Hematopoietic multipotent progenitor cell treated with erythropoietin and hydrocortisone succinate and interleukin-3 and kit ligand, for 15 days (in vitro differentiated cells): ENCODE data around the gene RUFY3.
"Not testable (repeated sequence)": the region's sequence is repeated elsewhere in the genome, so short reads cannot be mapped to it uniquely, and the experiment has no call there.

Experiments used
- DNase-seq: peaks from one replicate; pipeline ENCODE4 v3.0.0-alpha.2; 2015; ENCODE audit warnings: low spot score

The RUFY3 gene

GRCh38 chr4:70705183-70706043 is 16.4 kb upstream of the RUFY3 start:
- peak; percentile 29 for DNase-seq

DNA sequence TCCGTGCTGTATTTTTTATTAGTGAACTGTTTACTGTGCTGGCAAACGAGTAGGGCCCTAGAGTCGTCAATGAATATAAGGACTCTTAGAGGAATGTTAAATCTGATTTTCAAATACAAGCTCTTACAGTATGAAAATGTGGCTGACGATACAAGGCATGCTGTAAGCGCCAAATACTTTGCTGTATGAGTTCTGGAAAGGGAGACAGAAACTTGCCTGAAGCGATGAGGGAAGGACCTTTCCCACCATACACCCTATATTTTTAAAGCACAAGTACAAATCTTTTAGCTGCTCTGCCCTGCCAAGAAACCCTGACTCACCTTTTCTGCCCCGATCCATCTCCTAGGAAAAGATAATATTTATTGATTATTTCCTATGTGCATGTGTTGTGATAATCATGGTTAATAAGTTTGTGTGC is 15.7 kb upstream of the RUFY3 start:
- no peak for DNase-seq

DNA sequence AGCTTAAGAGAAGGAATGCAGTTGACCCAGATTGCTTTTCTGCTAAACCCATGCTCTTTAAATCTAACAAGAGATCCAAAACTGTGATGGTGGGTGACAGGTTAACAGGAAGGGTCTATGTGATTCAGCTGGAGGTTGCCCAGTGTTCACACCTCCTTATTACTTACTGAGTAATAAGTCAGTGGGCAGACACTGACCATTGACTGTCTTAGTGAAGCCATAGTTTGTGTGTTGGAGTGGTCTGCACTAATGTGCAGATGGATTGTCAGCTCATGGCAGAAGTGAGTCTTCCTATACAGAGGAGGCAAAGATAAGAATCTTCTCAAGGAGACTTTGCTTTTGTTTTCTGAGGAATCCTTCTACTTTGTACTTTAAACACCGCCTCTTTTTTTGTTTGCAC is 15.2 kb upstream of the RUFY3 start:
- DNase-seq, result no peak

DNA sequence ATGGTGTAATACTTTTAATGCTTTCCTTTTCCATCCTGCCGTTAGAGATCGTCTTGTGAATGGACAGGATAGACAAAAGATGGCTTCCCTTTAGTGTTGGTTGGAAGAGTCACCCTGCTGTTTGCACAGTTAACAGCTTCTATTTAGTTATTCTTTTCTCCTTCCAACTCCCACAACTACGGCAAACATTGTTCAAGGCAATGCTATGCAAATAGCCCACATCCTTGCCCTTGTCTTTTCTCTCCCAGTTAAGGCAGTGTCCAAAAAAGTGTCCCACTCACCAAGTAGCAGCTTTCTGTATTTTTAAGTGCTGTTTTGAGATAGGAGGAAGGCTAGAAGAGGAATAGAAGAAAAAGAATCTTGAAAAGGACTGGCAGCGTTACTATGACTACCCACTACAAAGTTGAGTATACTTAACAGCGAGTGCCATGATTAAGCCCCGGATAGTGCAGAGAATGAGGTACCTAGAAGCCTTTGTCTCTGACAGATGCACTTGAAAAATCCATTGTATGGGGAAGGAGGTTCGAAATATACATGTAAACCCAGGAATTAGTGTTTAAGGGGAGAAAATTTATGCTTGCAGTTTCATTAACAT is 12.1 kb upstream of the RUFY3 start:
- DNase-seq, result no peak

- no peak for DNase-seq
These were observed 10.2 kb upstream of the RUFY3 start for GRCh38 chr4:70711599-70711998.

DNA sequence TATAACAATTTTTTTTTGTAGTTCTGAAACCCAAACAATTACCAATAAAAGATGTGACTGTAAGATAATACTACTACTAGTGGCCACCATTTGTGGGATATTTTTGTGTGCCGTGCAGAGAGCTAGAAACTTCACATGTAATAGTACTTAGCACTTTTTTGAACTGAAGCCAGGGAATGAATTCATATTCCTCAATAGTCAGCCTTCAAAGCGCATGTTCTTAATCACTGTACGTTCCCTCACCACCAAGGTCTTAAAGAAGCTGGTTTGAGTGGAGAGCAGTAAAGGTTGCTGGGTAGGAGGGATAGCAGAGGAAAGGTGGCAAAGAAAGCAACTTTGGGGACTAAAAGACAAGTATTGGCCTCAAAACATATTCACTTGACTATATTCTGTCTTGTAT is 9.6 kb upstream of the RUFY3 start:
- no peak for DNase-seq

DNA sequence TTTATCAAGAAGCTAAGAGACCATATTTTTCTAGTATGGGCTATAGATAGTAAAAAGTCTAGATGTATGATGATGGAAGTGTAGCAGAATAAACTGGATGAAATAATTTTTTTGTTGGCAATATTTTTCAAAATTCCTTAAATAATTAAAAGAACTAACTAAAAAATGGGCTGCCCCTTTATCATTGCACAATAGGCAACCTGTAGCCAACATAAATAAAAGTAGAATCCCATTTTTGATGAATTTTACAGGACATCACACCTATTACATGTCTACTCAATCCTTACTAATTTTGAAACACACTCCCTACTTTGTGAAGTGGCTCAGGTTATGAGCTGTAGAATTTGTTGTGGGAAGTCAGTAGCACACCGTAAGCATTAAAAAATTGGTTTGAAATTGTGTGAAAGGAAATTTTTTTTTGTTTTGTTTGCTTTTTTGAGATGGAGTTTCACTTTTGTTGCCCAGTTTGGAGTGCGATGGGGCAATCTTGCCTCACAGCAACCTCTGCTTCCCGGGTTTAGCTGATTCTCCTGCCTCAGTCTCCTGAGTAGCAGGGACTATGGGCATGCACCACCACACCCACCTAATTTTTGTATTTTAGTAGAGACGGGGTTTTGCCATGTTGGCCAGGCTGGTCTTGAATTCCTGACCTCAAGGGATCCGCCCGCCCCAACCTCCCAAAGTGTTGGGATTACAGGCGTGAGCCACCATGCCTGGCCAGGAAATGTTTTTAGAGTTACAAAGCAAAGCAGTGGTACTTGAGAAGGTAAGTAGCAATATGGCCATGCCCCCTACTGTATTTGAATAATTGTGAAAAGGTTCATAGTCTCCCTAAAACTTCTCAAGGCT is 8.9 kb upstream of the RUFY3 start:
- no peak for DNase-seq

DNA sequence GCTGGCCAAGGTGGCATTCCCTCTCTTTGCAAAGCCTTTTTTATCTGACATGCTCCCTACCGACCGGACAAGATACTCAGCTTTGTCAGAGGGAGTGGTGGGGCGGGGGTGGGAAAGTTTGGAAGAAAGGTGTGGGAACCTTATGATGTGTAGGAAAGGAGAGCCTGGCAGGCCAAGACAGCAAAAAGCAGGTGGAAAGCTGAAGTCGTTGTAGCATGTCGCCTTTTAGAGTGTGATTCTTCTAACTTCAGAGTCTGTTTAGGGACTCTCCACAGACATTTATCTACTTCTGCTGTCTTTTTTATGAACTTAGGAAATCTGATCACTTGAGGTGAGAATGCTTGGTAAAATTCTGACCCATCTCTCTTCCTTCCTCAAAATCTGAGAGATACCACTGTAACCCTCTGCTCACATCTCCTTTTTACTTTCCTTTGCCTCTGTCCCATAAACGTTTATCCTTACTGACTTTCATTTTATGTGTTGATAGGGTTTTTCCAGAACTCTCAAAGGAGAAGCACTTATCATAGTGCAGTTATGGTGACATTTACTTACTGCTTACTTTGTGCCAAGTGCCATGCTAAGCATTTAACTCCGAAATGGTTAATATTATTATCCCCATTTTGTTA is 8.2 kb upstream of the RUFY3 start:
- DNase-seq, result no peak

- no peak for DNase-seq
These were observed 7.5 kb upstream of the RUFY3 start for GRCh38 chr4:70714079-70714887.

GRCh38 chr4:70715097-70715496 is 6.7 kb upstream of the RUFY3 start:
- DNase-seq, result no peak

DNA sequence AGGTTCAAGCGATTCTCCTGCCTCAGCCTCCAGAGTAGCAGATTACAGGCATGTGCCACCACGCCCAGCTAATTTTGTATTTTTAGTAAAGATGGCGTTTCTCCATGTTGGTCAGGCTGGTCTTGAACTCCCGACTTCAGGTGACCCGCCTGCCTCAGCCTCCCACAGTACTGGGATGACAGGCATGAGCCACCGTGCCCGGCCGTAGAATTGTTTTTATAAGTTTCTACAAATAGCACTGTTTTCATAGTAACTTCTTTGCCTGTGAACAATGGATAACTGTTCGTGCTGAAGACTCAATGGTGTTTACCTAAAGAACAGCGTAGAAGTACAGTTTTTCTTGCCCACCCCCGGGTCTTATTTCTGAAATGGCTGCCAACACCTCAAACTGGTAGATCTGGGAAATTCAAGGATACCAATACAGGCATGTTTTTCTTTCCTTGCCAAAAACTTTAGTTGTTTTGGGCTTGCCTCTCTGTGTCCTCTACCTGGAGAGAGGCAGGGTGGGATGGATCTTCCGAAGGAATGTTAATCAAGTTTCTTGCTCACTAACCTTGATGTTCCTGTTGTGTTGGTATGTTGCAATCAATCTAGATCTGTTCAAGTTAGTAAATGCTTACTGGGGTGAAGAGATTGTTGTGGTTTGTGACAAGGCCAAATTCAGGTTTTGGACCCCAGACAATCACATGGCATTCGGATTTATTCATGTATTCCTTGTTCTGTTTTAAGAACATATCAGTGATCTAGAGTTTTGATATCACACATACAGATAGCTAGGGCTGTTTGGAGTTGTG is 2.8 kb upstream of the RUFY3 start:
- DNase-seq, result no peak

- DNase-seq, result no peak
These were observed 531 bp downstream of the RUFY3 start for GRCh38 chr4:70722199-70722791.

GRCh38 chr4:70724463-70724862 is 2.7 kb downstream of the RUFY3 start:
- no peak for DNase-seq

DNA sequence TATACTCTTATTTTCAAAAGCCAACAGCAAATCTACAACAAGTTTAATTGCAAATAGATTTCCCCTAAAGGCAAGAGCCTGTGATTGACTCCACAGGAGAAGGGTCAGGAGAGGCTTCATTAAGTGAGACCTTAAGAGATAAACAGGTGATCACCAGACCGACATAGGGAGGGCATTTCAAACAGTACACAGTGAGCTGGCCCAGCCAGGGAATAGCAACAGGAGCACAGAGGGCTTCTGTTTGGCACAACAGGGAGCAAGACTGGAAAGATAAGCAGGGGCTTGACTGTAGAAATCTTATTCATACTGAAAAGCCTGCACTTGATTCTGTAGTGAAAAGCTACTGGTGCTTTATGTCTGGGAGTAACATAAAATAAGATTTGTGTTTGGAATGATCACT is 3.9 kb downstream of the RUFY3 start:
- DNase-seq, result no peak

DNA sequence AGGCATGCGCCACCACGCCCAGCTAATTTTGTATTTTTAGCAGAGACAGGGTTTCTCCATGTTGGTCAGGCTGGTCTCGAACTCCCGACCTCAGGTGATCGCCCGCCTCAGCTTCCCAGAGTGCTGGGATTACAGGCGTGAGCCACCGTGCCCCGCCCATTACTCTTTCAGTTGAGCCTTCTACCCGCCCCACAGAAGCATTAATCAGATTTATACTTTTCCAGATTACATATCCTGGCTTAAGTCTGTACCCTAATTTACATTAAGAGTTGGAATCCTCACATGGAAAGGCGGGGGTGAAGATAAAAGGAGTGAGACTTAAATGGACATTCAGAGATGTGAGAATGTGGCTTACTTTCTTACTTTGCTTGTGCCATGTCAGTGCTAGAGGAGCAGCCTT is 4.8 kb downstream of the RUFY3 start:
- DNase-seq, result not testable (repeated sequence)

DNA sequence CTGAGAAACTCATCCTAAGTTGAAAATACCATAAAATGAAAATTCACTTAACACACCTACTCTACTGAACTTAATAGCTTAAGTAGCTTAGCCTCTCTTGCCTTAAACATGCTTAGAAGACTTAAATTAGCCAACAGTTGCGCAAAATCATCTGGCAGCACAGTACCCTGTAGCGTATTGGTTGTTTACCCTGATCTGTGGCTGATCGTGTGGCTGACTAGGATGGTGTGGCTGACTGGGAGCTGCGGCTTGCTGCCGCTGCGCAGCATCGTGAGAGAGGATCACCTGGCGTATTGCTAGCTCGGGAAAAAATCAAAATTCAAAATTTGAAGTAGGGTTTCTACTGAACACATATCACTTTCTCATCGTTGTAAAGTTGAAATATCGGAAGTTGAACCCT is 6.3 kb downstream of the RUFY3 start:
- no peak for DNase-seq

GRCh38 chr4:70732878-70733277 is 11.1 kb downstream of the RUFY3 start:
- not testable (repeated sequence) for DNase-seq

DNA sequence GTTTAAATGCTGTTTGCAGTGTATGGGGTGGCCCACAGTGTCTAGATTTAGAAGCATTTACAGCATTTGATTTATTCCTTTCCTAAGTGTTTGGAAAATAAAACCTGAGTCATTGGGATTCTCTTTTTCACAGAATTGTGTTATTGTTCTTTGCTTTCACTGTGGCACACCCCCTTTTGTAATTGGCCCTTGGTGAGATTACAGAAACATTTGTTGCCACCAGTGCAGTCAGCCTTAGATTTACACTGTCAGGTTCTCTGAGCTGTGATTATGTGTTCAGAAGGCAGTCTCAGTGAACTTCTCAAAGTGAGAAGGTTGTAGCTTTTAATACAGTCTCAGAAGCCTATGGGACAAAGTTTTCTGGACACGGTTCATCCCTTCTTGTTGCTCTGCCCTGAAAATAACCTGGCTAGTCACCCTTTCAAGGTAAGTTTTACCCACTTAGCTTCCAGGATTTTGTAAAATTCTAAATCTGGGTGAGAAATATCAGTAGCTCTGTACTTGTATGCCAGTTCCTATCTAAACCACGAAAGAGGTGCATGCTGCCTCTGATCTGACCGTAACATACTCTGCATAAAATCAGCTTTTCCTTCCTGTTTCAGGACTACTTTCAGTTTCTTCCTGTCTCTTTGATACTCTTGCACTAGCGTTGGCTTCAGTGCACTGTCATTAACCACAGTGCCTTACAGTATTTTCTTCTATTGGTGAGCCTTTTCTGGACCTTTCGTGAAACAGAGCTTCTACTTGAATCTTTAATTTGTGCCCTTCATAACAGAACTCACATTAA is 12.6 kb downstream of the RUFY3 start:
- no peak for DNase-seq

DNA sequence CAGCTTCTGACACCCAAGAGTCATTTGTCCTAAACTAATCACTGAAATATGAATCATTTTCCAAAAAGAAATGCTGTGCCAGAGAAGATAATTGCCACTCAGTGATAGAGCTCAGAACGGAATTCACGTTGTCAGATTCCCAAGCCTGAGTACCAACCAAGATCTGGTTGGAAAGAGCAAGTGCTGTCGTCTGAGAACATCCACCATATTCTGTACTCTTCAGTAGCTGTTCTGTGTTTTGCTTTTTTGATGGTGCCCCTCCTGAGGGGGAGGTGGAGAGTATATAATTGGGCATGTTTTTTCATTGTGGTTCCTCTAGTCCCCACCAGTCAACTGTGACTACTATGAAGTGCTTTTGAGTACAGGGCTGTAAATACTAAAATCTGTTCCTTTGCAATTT is 13.2 kb downstream of the RUFY3 start:
- DNase-seq, result no peak
